H9 (cell line): Measurements from ENCODE around the gene CNTFR. TPM values are rescaled to one million over a fixed set of nuclear protein-coding genes. Genes with fewer than 3 reads are reported as not detected.

ENCODE experiments used
- DNase-seq: peaks from one replicate; pipeline ENCODE4 v3.0.0-alpha.2; 2017
- H2AFZ ChIP-seq: one replicate; pipeline ENCODE4 v1.6.1; 2013; ENCODE audit warnings: mild to moderate bottlenecking, low read length, control low read depth, moderate library complexity
- H2AK5ac ChIP-seq: 2 replicates; pipeline ENCODE4 v1.6.1; 2013; ENCODE audit warnings: low read length, control low read depth, mixed read lengths; ENCODE audit not compliant: insufficient read length
- H2BK120ac ChIP-seq: one replicate; pipeline ENCODE4 v1.6.1; 2013; ENCODE audit warnings: low read depth, mild to moderate bottlenecking, low read length, control low read depth, inconsistent platforms; ENCODE audit not compliant: poor library complexity, severe bottlenecking
- H2BK12ac ChIP-seq: 2 replicates; pipeline ENCODE4 v1.6.1; 2013; ENCODE audit warnings: low read length, control low read depth, mixed read lengths, low read depth; ENCODE audit not compliant: insufficient read length
- H2BK15ac ChIP-seq: 2 replicates; pipeline ENCODE4 v1.6.1; 2013; ENCODE audit warnings: low read depth, low read length, control low read depth
- H2BK20ac ChIP-seq: one replicate; pipeline ENCODE4 v1.6.1; 2013; ENCODE audit warnings: low read depth, mild to moderate bottlenecking, low read length, control low read depth, inconsistent platforms; ENCODE audit not compliant: poor library complexity, severe bottlenecking
- H2BK5ac ChIP-seq: 2 replicates; pipeline ENCODE4 v1.6.1; 2013; ENCODE audit warnings: low read length, control low read depth, mixed read lengths; ENCODE audit not compliant: insufficient read length
- H3K14ac ChIP-seq: 2 replicates; pipeline ENCODE4 v1.6.1; 2013; ENCODE audit warnings: low read length, control low read depth; ENCODE audit not compliant: insufficient read depth
- H3K18ac ChIP-seq: 2 replicates; pipeline ENCODE4 v1.6.1; 2013; ENCODE audit warnings: low read depth, mild to moderate bottlenecking, mixed read lengths, low read length, control low read depth; ENCODE audit not compliant: insufficient read length
- H3K23ac ChIP-seq: 2 replicates; pipeline ENCODE4 v1.6.1; 2013; ENCODE audit warnings: low read length, control low read depth, mixed read lengths, low read depth; ENCODE audit not compliant: insufficient read length
- H3K23me2 ChIP-seq: 2 replicates; pipeline ENCODE4 v1.6.1; 2013; ENCODE audit warnings: low read depth, mild to moderate bottlenecking, mixed read lengths, low read length, control low read depth; ENCODE audit not compliant: insufficient read length, poor library complexity, severe bottlenecking
- H3K27ac ChIP-seq: 2 replicates; pipeline ENCODE4 v1.5.1; 2013; ENCODE audit warnings: low read length, control low read depth, mixed read lengths, low read depth; ENCODE audit not compliant: insufficient read length
- H3K27me3 ChIP-seq: 2 replicates; pipeline ENCODE4 v1.6.1; 2013; ENCODE audit warnings: low read length, control low read depth, inconsistent platforms; ENCODE audit not compliant: insufficient read depth
- H3K4ac ChIP-seq: 2 replicates; pipeline ENCODE4 v1.6.1; 2013; ENCODE audit warnings: low read depth, mild to moderate bottlenecking, control low read depth, inconsistent platforms, low read length, moderate library complexity
- H3K4me1 ChIP-seq: 2 replicates; pipeline ENCODE4 v1.6.1; 2013; ENCODE audit warnings: low read length, control low read depth, inconsistent platforms; ENCODE audit not compliant: insufficient read depth
- H3K4me2 ChIP-seq: 2 replicates; pipeline ENCODE4 v1.6.1; 2013; ENCODE audit warnings: low read length, control low read depth, mixed read lengths; ENCODE audit not compliant: insufficient read length, insufficient read depth
- H3K56ac ChIP-seq: 2 replicates; pipeline ENCODE4 v1.6.1; 2013; ENCODE audit warnings: low read depth, mild to moderate bottlenecking, mixed read lengths, low read length, control low read depth; ENCODE audit not compliant: insufficient read length
- H3K79me1 ChIP-seq: 2 replicates; pipeline ENCODE4 v1.6.1; 2013; ENCODE audit warnings: low read depth, mild to moderate bottlenecking, moderate library complexity, low read length, control low read depth, inconsistent platforms; ENCODE audit not compliant: insufficient read depth, poor library complexity, severe bottlenecking
- H3K79me2 ChIP-seq: 2 replicates; pipeline ENCODE4 v1.6.1; 2013; ENCODE audit warnings: low read length, control low read depth, inconsistent platforms; ENCODE audit not compliant: insufficient read depth
- H3K9ac ChIP-seq: 2 replicates; pipeline ENCODE4 v1.6.1; 2013; ENCODE audit warnings: low read length, control low read depth, mixed read lengths; ENCODE audit not compliant: insufficient read length; ENCODE audit errors: extremely low read depth
- H3K9me3 ChIP-seq: one replicate; pipeline ENCODE4 v1.6.1; 2013; ENCODE audit warnings: low read depth, low read length, inconsistent platforms; ENCODE audit not compliant: control insufficient read depth
- H3T11ph ChIP-seq: one replicate; pipeline ENCODE4 v1.6.1; 2013; ENCODE audit warnings: mild to moderate bottlenecking, low read length, control low read depth, inconsistent platforms
- H4K20me1 ChIP-seq: one replicate; pipeline ENCODE4 v1.6.1; 2013; ENCODE audit not compliant: control insufficient read depth, insufficient read length, insufficient read depth
- H4K5ac ChIP-seq: 2 replicates; pipeline ENCODE4 v1.6.1; 2013; ENCODE audit warnings: low read depth, mild to moderate bottlenecking, mixed read lengths, low read length, control low read depth; ENCODE audit not compliant: insufficient read length
- H4K8ac ChIP-seq: replicated peaks from 2 replicates; pipeline ENCODE4 v1.6.1; 2013; ENCODE audit warnings: low read length, control low read depth, mixed read lengths, low read depth; ENCODE audit not compliant: insufficient read length
- H4K91ac ChIP-seq: 2 replicates; pipeline ENCODE4 v1.6.1; 2013; ENCODE audit warnings: low read depth, mild to moderate bottlenecking, moderate library complexity, mixed read lengths, low read length, control low read depth; ENCODE audit not compliant: insufficient read length
- H3K27ac Mint-ChIP-seq, 3 experiments: 2 replicates in 2 of 3; 3 replicates in 1 of 3; pipeline ENCODE4 v1.8.0; 2020 to 2021; ENCODE audit warnings: mixed read lengths in 3 of 3, mild to moderate bottlenecking in 1 of 3, moderate library complexity in 1 of 3
- H3K27me3 Mint-ChIP-seq: 2 replicates; pipeline ENCODE4 v1.8.0; 2021; ENCODE audit warnings: low read depth, mild to moderate bottlenecking, moderate library complexity, mixed read lengths
- H3K36me3 Mint-ChIP-seq, 3 experiments: 2 replicates in 2 of 3; 3 replicates in 1 of 3; pipeline ENCODE4 v1.8.0; 2020 to 2021; ENCODE audit warnings: low read depth in 3 of 3, mixed read lengths in 3 of 3; ENCODE audit not compliant: insufficient read depth in 1 of 3
- H3K4me1 Mint-ChIP-seq, 2 experiments: 2 replicates each; pipeline ENCODE4 v1.8.0; 2020; ENCODE audit warnings: mixed read lengths in 2 of 2
- H3K4me3 Mint-ChIP-seq, 2 experiments: 2 replicates in 1 of 2; 3 replicates in 1 of 2; pipeline ENCODE4 v1.8.0; 2020 to 2021; ENCODE audit warnings: mild to moderate bottlenecking in 2 of 2, mixed read lengths in 2 of 2, moderate library complexity in 1 of 2
- H3K9me3 Mint-ChIP-seq, 2 experiments: 2 replicates in 1 of 2; 3 replicates in 1 of 2; pipeline ENCODE4 v1.8.0; 2020; ENCODE audit warnings: mild to moderate bottlenecking in 2 of 2, mixed read lengths in 2 of 2, moderate library complexity in 1 of 2
- WGBS: extraction: QIAGEN DNeasy Blood & Tissue Kit; methylation state at CpG from one replicate; pipeline ENCODE4 v1.1.7; 2013; ENCODE audit warnings: missing lambda C conversion rate, low lambda C conversion rate, mixed read lengths; ENCODE audit not compliant: insufficient read length; ENCODE audit errors: extremely low coverage; 5-methylcytosine and 5-hydroxymethylcytosine counted together
- total RNA-seq: library from RNA; stranded (reverse); gene quantifications from 2 replicates; pipeline ENCODE4 v1.2.1, GENCODE V29; 2021
- TF ChIP-seq, protein P1 (sequence below): fragments of 200-600 bp; sonication (generic); conservative IDR thresholded peaks from 3 replicates; pipeline ENCODE4 v1.8.0; 2021; ENCODE audit warnings: antibody characterized with exemption, mild to moderate bottlenecking

Gene CNTFR
- total RNA-seq, 1 experiment from 2014 or later: 0.55 TPM

DNA sequence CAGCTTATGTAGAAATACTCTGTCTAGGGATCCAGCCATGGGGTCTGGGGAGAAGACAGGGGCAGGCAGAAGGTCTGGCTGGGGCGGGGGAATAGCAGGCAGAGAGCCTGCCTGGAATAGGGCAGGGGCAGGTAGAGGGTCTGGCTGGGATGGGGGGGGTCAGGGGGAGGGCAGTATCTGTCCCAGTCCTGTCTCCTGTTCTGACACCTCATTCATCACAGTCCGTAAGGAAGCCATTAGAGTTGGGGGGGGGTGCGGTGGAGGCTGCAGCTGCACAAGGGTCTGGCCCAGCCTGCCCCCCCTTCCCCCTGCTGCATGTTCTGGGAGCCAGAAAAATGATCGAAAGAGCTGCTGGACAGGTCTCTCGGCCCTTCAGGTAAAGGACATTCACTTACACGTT is 32.6 kb downstream of the CNTFR start:
- no peak overlapping the region for H2BK15ac ChIP-seq
- Mint-ChIP-seq H3K36me3 (no peaks in the 10 kb centered on the region), H3K27me3 (peaks cover 3% of the 10 kb centered on the region), H3K4me3 (no peak overlapping the region), H3K27ac (no peak overlapping the region), H3K9me3 (no peaks in the 10 kb centered on the region; a peak in 1 of 5 replicates), H3K4me1 (peaks cover 36 to 46% of the 10 kb centered on the region in 2 experiments)
- H3K79me2 ChIP-seq: no peaks in the 10 kb centered on the region
- no peak overlapping the region for H4K91ac ChIP-seq
- H3K18ac ChIP-seq: no peak overlapping the region
- no peaks in the 10 kb centered on the region for H3K9me3 ChIP-seq
- H3K4ac ChIP-seq: no peak overlapping the region
- DNase-seq: no peak
- no peak overlapping the region for H4K5ac ChIP-seq
- no CpG with 5 or more reads among the region's 6 CpGs for WGBS
- H2BK20ac ChIP-seq: no peak overlapping the region
- no peaks in the 10 kb centered on the region for H3K23me2 ChIP-seq
- no peaks in the 10 kb centered on the region for H4K20me1 ChIP-seq
- no peak overlapping the region for H2AFZ ChIP-seq
- H2BK12ac ChIP-seq: no peak overlapping the region
- H3K27me3 ChIP-seq: no peaks in the 10 kb centered on the region
- TF ChIP-seq, protein P1, sequence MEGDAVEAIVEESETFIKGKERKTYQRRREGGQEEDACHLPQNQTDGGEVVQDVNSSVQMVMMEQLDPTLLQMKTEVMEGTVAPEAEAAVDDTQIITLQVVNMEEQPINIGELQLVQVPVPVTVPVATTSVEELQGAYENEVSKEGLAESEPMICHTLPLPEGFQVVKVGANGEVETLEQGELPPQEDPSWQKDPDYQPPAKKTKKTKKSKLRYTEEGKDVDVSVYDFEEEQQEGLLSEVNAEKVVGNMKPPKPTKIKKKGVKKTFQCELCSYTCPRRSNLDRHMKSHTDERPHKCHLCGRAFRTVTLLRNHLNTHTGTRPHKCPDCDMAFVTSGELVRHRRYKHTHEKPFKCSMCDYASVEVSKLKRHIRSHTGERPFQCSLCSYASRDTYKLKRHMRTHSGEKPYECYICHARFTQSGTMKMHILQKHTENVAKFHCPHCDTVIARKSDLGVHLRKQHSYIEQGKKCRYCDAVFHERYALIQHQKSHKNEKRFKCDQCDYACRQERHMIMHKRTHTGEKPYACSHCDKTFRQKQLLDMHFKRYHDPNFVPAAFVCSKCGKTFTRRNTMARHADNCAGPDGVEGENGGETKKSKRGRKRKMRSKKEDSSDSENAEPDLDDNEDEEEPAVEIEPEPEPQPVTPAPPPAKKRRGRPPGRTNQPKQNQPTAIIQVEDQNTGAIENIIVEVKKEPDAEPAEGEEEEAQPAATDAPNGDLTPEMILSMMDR: no peak
- H3K56ac ChIP-seq: no peak overlapping the region
- H3K23ac ChIP-seq: no peak overlapping the region
- no peak overlapping the region for H3K14ac ChIP-seq
- H2BK5ac ChIP-seq: no peak overlapping the region
- H3K27ac ChIP-seq: no peak overlapping the region
- no peak overlapping the region for H2BK120ac ChIP-seq
- H3T11ph ChIP-seq: no peak overlapping the region
- H3K4me2 ChIP-seq: no peak overlapping the region
- no peaks in the 10 kb centered on the region for H3K79me1 ChIP-seq
- no peak overlapping the region for H4K8ac ChIP-seq
- peaks cover 13% of the 10 kb centered on the region; the same call in 1 of the 2 replicates for H3K4me1 ChIP-seq
- H2AK5ac ChIP-seq: no peak overlapping the region
- H3K9ac ChIP-seq: no peak overlapping the region
